Stimulated activated CD8-positive, alpha-beta memory T cell treated with anti-CD3 and anti-CD28 coated beads, Interleukin-4, amount 100 ng/mL, for 4 hours (primary cell): Measurements from ENCODE around the gene PRR5.
"Not testable (repeated sequence)": the region's sequence is repeated elsewhere in the genome, so short reads cannot be mapped to it uniquely, and the experiment has no call there.

Source experiments
- DNase-seq, 2 donors: peaks; one replicate each; pipeline ENCODE4 v3.0.0-alpha.2; 2020; ENCODE audit warnings: low read depth in 2 of 2, low spot score in 1 of 2

PRR5 gene

DNA sequence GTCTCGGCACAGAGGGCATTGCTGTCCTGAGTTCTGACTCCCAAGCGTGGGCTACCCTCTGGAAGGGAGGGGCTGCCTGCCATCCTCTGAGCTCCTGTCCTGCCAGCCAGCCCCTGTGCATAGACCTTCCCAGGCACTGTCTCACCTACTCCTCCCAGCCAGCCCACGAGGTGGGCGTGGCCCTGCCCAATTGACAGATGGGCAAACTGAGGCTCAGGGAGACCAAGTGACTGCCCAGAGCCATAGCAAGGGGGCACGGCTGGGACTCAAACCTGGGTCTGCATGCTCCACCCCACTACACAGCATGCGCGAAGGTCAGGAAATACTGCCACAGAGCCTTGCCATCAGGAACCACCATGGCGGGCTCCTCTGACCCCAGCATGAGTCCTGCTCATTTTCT, 29.4 kb upstream of the PRR5 start:
- no peak for DNase-seq

DNA sequence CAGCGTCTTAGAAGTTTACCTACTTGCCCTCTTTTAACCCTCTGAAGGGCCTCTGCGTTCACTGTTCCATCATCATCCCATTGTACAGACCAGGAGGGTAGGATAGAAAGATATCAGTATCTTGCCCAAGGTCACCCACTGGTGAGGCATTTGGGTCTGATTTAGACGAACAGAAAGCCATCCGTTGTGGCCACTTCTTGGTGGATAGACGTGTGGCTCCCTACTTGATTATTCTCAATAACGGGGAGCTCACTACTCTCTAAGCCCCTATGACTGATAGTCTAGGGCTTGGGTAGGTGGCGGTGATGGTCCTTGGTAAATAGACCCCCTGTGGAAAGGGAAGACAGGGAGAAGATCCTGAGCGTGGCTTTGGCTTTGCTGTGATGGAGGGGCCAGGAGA, 28.6 kb upstream of the PRR5 start:
- DNase-seq: no peak

DNA sequence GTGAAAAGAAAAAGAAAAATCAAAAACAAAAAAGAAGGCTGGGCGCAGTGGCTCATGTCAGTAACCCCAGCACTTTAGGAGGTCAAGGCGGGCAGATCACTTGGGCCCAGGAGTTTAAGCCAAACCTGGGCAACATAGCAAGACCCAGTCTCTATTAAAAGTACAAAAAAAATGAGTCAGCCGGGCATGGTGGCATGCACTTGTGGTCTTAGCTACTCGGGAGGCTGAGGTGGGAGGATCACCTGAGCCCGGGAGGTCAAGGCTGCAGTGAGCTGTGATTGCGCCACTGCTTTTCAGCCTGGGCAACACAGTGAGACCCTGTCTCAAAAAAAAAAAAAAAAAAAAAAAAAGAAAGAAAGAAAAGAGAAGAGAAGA, 26.0 kb upstream of the PRR5 start:
- not testable (repeated sequence) for DNase-seq

DNA sequence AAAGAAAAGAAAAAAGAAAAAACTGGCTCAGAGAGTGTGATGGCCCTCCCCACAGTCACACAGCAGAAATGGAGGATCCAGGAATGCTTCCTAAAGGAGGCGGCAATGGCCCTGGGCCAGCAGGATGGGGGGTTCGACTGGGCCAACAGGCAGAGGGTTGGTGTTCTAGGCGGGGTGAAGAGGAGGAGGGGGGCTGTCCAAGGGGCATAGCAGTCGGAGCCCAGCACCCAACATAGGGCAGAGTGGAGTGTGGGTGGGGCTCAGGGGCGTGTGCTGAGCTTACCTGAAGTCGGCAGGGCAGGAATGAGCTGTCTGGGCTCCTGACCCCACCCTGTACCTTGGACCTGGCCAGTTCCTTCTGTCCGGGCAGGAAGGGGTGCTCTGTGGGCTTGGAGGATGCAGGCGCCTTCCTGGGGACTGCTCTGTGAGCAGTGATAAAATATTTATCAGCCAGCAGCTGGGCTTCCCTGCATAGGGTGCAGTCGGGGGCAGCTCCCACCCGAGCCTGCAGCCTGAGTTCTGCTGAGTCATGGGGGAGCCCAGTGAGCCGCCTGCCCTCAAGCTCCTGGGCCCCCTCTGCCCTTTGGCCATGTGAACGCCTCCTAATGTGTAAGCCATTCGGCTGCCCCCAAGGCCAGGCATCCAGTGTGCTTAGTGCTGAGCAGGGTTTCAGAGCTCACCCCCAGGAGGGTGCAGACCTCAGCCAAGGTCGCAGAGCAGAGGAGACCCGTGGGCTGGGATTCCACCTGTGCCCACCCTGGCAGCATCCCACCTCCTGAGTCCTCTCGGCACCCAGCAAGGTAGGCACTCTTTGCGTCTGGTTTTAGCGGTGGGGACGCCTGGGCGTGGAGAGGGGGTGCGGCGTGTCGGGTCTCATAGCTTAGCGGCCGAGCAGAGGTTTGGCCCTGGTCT, 25.3 kb upstream of the PRR5 start:
- no peak for DNase-seq

DNA sequence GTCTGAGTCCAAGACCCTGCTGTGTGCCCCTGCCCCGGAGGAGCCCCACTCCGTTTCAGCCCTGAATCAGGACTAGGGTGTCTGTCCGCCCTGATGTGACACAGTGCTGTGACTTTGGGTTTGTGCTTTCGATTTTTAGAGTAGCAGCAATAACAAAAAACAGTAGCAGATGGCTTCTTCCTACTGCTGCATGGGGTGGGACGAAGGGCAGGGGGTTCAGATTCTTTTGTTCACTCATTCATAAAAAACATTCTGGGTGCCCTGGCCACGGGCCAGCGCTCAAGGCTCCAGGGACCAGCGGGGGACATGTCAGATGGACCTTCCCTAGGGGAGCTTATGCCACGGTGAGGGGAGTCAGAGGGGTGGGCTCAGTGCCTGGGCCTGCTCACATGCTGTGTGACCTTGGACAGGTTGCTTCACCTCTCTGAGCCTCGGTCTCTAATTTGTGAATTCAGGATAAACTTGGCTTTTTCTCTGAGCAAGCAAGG, 24.6 kb upstream of the PRR5 start:
- no peak for DNase-seq

DNA sequence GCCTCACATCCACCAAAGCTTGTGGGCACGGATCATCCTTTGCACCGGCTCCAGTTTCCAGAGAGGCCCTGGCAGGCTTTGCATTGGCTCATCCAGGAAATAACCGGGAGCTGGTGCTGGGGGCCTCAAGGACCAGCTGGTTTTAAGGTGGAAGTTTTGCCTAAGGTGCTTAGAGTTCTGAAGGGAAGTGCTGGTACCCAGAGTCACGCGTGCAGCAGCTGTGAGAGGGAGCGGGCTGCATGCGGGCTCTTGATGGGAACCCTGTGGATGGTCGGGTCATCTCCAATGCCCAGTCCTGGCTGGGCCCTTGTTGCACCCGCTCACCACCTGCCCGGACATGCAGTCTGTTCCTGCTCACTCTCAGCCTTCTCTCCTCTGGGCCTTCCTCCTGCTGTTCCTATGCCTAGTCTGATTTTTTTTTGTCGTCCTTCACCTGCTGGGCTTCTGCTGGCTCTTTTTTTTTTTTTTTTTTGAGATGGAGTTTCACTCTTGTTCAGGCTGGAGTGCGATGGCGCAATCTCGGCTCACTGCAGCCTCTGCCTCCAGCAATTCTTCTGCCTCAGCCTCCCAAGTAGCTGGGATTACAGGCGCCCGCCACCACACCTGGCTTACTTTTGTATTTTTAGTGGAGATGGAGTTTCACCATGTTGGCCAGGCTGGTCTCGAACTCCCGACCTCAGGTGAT, 24.0 kb upstream of the PRR5 start:
- DNase-seq: no peak

DNA sequence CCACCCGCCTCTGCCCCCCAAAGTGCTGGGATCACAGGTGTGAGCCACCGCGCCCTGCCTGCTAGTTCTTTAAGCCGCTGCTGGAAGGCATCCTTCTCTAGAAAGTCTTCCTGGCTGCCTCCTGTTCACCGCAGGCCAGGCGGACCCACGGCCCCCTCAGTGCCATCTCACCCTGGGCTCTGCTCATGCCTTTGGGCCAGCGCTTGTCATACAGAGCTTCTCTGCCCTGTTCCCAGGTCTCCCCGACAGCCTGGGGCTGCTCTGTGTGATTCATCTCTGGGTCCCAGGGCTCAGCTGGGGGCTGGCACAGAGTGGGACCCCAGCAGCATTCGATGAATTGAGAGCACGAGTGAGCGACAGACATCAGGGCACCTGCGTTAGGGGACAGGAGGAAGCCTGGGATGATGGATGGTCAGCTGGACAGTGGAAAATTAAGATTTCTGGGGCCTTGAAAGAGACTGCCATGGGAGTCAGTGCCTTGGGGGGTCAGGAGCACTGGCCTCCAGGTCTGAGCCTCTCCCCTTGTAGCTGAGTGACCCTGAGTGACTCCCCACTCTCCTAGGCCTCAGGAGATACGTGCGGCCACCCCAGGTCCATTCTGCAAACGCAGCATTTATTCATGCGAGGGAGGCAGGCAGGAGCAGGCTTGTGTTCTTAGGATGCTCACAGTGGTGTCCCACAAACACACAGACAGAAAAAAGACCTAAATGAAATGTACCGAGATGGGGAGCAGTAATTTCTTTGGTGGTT, 23.3 kb upstream of the PRR5 start:
- DNase-seq: no peak

DNA sequence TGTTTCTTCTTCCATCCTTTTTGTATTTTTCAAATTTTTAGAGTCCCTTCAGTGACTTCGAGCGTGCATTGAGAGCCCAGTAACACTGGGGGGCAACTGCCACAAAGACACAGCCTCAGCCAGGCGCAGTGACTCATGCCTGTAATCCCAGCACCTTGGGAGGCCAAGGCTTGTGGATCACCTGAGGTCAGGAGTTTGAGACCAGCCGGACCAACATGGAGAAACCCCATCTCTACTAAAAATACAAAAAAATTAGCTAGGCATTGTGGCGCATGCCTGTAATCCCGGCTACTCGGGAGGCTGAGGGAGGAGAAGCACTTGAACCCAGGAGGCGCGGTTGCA, 22.7 kb upstream of the PRR5 start:
- DNase-seq: not testable (repeated sequence)

DNA sequence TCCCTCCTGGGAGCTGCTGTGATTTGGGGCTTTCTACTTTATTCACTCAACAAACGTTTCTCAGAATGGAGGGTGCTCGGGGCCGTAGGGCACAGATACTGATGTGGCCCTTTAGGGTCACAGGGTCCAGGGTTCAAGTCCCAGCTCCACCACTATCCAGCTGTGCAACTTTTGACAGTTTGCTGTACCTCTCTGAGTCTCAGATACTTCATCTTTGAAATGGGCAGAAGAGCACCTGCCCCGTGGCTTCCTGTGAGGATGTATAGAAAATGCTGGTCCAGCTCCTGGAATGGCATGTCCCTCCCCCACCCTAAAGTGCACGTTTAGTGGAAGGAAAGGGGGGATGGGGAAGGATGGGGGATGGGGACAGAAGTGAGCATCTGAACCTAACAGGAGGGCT, 21.9 kb upstream of the PRR5 start:
- DNase-seq: no peak

DNA sequence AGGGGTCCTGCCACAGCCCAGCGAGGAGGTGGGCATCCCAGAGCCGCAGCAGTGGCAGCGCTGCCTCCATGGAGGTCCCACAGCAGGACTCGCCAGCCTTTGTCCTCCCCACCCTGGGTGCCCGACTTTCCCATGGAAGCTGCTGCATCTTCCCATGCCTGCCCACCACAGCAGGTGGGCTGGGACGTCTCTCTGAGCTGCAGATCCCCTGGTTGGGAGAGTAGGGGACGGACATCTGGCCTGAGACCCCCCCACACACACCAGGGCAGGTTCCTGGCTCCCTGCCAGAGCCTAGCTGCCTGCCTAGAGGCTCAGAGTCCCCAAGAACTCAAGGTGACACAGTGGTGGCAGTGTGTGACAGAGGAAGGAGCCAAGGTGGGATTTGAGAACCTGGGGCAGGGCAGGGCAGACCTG, 21.5 kb upstream of the PRR5 start:
- no peak for DNase-seq

DNA sequence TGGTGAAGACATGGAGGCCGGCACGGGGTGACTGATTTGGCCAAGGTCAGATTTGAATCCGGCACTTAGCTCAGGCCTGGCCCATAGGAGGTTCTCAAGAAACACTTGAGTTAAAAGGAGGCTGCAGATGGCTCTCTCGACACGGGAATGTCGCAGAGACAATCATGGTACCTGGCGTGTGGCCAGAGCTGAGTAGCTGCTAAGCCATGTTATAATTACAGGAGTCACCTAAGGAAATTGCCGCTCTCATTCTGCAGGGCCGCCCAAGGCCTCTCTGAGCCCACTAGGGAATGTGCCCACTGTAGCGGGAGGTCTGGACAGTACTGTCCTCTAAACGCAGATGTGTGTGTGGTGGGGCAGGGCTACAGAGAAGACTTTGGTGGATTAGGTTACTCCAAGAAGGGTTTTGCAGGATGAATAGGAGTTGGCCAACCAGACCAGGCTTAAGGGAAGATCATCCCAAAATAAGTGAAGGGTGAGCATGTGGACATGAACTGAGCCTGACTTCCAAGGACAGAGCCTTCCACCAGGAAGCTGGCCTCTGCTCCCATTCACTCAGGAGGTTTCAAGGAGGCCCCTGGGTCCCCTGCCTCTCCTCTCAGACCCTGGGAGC, 19.3 kb upstream of the PRR5 start:
- DNase-seq: no peak

DNA sequence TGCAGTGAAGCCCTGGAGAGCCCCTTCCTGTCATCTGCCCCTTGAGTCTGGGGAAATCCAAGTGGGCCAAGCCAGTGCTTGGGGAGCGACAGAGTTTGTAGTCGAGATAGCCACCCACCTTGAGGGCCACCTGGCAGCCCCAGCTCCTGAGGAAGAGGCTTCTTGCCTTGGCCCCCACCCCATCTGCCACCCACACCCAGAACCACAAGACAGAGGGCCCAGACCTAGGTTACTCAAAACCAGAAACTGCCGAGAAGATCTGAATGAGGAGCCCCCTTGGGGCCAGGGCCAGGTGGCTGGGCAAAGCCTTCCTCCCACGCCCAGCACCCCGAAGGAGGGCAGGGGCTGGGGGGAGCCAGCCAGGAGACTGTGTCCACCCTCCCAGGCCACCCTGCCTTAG, 18.8 kb upstream of the PRR5 start:
- DNase-seq: no peak

DNA sequence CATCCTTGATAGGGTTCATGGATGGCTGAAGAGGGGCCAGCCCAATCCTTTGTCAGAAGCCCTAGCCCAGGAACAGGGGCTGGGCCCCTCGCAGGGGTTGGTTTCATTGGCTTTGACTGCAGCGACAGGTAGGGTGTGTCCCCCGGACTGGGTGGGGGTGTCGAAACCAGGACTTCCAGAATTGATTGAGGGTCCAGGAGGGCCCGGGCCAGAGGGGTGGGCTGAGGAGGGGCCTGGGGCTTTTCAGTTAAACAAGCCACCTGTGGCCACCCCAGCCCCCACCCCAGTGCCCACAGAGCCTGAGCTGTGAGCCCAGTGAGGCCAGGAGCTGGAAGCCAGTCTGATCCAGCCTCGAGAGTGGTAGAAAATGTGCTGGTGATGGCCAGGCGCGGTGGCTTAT, 18.1 kb upstream of the PRR5 start:
- no peak for DNase-seq

DNA sequence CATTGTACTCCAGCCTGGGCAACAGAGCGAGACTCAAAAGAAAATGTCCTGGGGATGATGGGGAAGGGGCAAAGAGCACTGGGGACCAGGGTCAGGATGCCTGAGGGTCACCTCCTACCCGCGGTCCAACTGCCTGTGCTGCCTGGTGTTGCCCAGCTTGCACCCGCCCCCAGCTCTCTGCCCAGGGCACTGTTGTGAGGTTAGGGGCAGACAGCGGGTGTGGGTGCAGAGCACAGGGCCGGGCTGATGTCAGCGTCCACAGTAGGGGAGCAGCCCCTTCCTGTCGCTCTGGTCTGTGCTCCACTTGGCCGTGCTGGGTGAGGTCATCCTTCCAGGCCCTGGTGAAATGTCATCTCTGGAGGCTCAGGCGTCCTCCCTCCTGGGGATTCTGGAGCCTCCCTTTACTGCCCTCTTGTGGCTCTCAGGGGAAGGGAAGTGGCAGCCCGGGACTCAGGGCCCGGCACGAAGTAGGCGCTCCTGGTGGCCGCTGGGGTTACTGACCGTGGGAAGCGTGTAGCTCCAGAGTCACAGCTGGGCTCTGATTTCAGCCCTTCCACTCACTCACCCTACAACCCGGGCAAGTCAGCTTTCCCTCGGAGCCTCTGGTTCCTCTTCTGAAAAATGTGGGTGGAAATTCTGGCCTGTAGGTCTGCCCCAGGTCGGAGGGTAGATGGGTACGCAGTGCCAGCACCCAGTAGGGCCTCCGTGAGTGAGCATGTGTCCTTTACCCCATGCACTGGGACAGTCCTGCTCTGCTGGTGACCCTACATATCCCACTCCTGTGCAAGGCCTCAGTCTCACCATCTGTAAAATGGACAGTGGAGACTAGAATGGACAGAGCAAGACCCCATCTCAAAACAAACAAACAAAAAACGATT, 17.3 kb upstream of the PRR5 start:
- DNase-seq: peak; percentile 54 to 64

DNA sequence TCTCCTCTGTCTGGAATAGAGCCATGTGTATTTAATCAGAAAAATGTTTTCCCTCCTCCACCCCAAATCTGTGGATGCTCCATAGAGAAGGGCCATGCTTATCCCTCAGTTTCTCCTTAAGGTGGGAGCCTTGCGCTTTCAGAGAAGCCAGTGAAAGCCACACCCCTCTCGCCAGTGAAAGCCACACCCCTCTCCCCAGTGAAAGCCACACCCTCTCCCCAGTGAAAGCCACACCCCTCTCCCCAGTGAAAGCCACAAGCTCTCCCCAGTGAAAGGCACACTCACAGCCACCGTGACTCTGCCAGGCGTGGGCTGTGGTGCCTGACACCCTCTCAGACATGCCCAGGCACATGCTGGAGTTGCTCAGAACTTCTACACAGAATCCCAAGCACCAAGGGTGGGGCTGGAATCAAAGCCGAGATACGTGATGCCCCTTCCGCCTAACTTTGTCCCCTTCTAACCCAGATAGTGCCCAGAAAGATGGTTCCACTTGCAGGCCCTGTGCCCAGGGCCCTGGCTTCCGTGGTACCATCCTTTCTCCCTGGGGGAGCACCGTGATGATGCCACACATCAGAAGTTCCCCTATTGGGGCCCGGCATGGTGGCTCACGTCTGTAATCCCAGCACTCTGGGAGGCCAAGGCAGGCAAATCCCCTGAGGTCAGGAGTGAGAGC, 16.5 kb upstream of the PRR5 start:
- peak; percentile 66 to 76 for DNase-seq

DNA sequence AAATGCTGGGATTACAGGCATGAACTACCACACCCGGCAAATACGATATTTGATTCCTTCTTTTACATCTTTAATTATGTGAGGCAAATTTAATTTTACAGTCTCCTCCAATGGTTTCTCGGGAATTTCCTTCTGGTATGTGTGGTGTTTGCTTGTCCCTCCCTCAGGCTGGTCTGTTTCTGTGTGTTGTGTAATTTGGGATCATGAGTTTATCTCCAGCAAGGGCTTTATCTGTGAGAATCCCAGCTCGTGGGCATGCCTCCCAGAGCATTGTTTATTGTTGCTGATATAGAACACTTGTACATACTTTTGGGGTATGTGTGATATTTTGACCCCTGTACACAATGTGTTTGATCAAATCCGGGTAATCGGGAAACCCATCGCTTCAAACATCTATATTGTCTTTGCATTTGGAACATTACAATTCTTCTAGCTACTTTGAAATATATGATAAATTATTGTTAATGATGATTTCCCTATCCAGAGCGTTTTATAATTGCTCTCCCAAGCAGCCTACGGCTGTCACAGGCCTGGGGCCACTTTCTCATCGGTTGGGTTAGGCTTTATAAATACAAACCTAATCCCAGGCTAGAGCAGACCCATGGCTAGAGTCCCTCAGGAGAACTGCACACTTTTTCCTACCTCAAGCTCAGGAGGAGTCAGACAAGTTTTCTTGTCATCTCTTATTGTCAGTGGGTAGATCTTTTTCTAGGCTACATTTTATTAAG, 15.0 kb upstream of the PRR5 start:
- DNase-seq: no peak

DNA sequence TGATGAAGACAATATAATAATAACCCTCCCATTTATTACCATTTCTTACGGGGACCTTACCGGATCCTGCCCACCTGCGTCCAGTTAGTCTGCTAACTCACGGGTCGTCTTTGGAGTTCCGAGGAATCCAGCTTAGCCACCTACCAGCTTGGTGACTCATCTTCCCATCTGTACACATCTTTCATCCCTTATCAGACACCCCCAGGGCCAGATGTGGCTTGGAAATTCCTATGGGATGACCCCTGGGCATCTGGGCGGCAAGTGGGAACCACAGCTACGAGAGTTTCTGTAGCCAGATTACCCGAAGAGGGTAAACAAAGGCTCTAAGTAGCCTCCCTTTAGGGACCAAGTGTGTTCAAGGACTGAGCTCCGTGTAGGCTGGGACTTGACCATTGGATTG, 12.8 kb upstream of the PRR5 start:
- DNase-seq: no peak

DNA sequence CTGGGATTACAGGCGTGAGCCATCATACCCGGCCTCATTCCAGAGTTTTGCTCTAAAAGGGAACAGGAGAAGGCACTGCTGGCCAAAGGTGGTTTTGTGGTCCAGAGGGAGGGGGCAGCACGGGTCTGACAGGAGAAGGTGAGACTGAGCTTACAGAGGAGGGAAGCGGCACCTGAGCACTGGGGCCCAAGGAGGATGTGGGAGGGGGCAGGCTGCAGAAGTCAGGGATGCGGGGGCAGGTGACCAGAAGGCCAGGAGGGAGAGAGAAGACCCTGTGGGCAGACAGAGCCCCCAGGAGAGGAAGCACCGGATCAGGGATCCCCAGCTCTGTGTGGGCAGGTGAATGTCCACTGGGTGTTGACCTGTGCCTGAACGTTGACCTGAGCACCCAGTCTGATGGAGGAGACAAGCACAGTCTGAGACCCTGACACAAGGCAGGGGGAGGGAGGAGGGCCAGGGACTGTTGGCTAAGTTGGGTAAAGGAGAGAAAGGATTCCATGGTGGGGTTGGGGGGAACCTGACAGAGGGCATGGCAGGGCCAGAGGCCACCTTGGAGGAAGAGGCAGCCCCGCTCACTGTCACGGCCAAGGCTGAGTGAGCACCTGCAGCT, 12.0 kb upstream of the PRR5 start:
- DNase-seq: no peak
